Measurements from ENCODE around the gene NAA15.
"Not testable (repeated sequence)": the region's sequence is repeated elsewhere in the genome, so short reads cannot be mapped to it uniquely, and the experiment has no call there.

The NAA15 gene

GRCh38 chr4:139451997-139452396, 150.7 kb downstream of the NAA15 start:
- no peak for DNase-seq (ENCODE audit: low spot score)

GRCh38 chr4:139453041-139453370, 151.7 kb downstream of the NAA15 start:
- peak; percentile 81 for DNase-seq (ENCODE audit: low spot score)

DNA sequence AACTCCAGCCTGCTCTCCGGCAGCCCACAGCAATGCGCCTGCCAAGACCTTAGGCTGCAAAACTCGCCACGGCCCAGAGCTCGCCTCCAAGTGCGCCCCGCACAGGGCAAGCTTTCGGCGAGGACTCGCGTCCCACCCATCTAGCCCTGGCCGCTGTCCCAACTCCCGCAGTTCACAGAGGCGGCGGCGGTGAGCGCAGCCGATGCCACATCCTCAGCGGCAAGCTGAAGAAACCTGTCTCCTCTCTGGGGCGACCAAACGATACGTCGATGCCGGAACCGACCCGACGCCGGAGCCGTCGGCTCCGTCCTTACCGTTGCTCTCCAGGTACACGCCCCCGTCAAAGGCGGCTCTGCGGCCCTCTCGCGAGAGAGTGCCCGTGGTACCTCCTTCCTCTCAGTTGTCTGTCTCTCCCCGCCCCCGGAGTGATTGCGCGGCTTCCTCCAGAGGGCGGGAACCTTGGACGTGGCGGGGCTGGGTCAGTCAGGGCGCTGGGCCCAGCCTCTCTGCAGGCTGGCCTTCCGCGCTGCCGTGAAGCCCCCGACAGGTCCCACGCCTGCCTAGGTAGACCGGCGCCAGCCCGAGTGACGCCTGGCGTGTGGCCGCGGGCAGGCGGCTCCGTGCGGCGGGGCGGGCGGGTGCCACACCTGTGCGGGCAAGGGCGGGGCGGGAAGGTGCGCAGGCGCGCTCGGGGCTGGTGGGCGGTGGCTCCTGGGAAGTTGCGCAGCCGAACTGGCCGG, 152.2 kb downstream of the NAA15 start:
- peak; percentile 97 for DNase-seq (ENCODE audit: low spot score)

- DNase-seq (ENCODE audit: low spot score), result no peak
These were observed 153.1 kb downstream of the NAA15 start, which contains the start of gene RAB33B for GRCh38 chr4:139454111-139455045. RAB33B (plus strand) TSS chr4:139454121; CDS start chr4:139454196, 75 bp downstream.

- DNase-seq (ENCODE audit: low spot score), result no peak
These were observed 153.8 kb downstream of the NAA15 start for GRCh38 chr4:139455126-139455538.

DNA sequence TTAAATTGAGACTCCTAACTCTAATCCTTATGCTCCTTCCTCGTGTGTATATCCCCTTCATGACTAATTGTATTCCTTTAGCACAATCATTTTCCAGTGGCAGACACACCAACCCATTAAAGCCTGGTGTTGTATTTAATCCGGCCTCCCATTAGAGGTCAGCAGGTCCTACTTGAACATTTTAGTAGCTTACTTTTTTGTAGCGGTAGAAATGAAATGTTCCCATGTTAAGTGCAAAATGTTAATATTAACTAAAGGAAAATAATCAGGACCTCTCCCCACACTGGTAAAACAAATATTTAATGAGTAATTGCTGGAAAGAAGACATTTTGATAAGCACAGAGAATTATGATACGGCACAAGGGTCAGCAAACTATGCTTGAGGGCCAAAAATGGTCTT, 156.0 kb downstream of the NAA15 start:
- DNase-seq (ENCODE audit: low spot score), result no peak

- no peak for DNase-seq (ENCODE audit: low spot score)
These were observed 157.2 kb downstream of the NAA15 start for GRCh38 chr4:139458543-139458942.

- DNase-seq (ENCODE audit: low spot score), result no peak
These were observed 157.7 kb downstream of the NAA15 start for GRCh38 chr4:139458999-139459398.

DNA sequence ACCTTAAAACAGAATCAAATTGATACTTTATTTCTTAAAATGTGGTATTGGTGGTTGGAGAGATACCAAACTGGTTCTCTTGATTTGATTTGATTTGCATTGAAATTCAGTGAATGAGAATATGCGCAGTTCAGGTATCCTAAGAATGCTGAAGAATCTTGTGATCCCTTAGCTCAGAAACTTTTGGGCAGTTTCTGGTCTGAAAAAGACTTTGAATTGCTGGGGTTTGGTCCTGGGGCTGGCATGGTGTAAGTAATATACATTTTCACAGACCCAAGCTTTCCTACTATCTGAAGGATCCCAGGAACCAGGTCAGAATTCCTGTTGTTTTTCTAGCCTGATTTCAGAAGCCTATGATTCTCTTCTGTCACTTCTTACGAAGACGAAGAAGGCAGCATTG, 159.3 kb downstream of the NAA15 start:
- DNase-seq (ENCODE audit: low spot score), result no peak

- DNase-seq (ENCODE audit: low spot score), result no peak
These were observed 159.8 kb downstream of the NAA15 start for GRCh38 chr4:139461022-139461628.

GRCh38 chr4:139464512-139464911, 163.2 kb downstream of the NAA15 start:
- DNase-seq (ENCODE audit: low spot score), result not testable (repeated sequence)

GRCh38 chr4:139465922-139466321, 164.6 kb downstream of the NAA15 start:
- DNase-seq (ENCODE audit: low spot score), result no peak

DNA sequence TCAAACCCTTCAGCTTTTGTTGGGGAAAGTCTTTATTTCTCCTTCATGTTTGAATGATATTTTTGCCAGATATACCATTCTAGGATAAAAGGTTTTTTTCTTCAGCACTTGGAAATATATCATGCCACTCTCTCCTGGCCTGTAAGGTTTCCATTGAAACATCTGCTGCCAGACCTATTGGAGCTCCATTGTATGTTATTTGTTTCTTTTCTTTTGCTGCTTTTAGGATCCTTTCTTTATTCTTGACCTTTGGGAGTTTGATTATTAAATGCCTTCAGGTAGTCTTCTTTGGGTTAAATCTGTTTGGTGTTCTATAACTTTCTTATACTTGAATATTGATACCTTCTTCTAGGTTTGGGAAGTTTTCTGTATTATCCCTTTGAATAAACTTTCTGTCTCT, 167.5 kb downstream of the NAA15 start:
- DNase-seq (ENCODE audit: low spot score), result not testable (repeated sequence)

DNA sequence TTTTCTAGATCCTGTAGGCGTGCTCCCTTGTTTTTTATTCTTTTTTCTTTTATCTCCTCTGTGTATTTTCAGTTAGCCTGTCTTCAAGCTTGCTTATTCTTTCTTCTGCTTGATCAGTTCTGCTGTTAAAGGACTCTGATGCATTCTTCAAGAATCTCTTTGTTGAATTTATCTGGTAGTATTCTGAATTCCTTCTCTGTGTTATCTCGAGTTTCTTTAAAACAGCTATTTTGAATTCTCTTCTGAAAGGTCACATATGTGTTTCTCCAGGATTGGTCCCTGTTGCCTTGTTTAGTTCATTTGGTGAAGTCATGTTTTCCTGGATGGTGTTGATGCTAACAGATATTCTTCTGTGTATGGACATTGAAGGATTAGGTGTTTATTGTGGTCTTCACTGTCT, 167.9 kb downstream of the NAA15 start:
- DNase-seq (ENCODE audit: low spot score), result no peak

Data from CD4-positive, alpha-beta T cell treated with Interleukin-15 for 4 hours (primary cell).